ENCODE measurements around the gene IQGAP3.

- TF ChIP-seq CTCF (IDR thresholded peaks at IDR 0.05), result no peak
- TF ChIP-seq POLR2A (IDR thresholded peaks at IDR 0.05), result no peak
- TF ChIP-seq EP300 (IDR thresholded peaks at IDR 0.05), result no peak
Measured at GRCh38 chr1:156517748-156518147, 54.6 kb downstream of the IQGAP3 start.
